ENCODE data around the gene RAPGEF5.

GRCh38 chr7:22210355-22210754 lies 146.6 kb downstream of the RAPGEF5 start:
- TF ChIP-seq CTCF (IDR thresholded peaks at IDR 0.05) (no peak), POLR2A (IDR thresholded peaks at IDR 0.05; ENCODE audit: low read depth) (no peak), POLR2AphosphoS5 (IDR thresholded peaks at IDR 0.05) (no peak)

All from esophagus muscularis mucosa (tissue), 3 donors.